NCI-H2107 treated with DMSO at 0.1 percent for 48 hours (cell line): ENCODE results near the gene MPHOSPH10.
A peak's percentile ranks its signal among the peaks of the same experiment; 100 is the strongest.
"Not testable (repeated sequence)": the region's sequence is repeated elsewhere in the genome, so short reads cannot be mapped to it uniquely, and the experiment has no call there.

Experiments
- DNase-seq: peaks from one replicate; lab custom pipeline; 2025; ENCODE audit not compliant: unreplicated experiment; lab: John Stamatoyannopoulos, UW

MPHOSPH10 gene

GRCh38 chr2:71130152-71130904, at the start of gene MPHOSPH10, which contains the start of gene MCEE:
TSS of gene MPHOSPH10 (plus strand) at chr2:71130634. CDS start at chr2:71130666, 32 bp downstream.
TSS of gene MCEE (minus strand) at chr2:71130229. CDS start at chr2:71130219, 10 bp downstream.
- DNase-seq = peak; percentile 87

GRCh38 chr2:71082402-71083252, 47.8 kb upstream of the MPHOSPH10 start:
- no peak for DNase-seq

GRCh38 chr2:71083297-71083696, 47.1 kb upstream of the MPHOSPH10 start:
- not testable (repeated sequence) for DNase-seq

GRCh38 chr2:71083752-71084312, 46.6 kb upstream of the MPHOSPH10 start:
- DNase-seq = not testable (repeated sequence)

- DNase-seq = not testable (repeated sequence)
These were observed 45.0 kb upstream of the MPHOSPH10 start for GRCh38 chr2:71085325-71086003.

- DNase-seq = not testable (repeated sequence)
These were observed 41.0 kb upstream of the MPHOSPH10 start for GRCh38 chr2:71089475-71089874.

GRCh38 chr2:71091808-71092207, 38.6 kb upstream of the MPHOSPH10 start:
- DNase-seq = not testable (repeated sequence)

GRCh38 chr2:71092491-71093260, 37.8 kb upstream of the MPHOSPH10 start:
- not testable (repeated sequence) for DNase-seq

GRCh38 chr2:71100195-71100964, 30.1 kb upstream of the MPHOSPH10 start:
- peak; percentile 44 for DNase-seq

- DNase-seq = no peak
These were observed 28.8 kb upstream of the MPHOSPH10 start for GRCh38 chr2:71101656-71102055.

- no peak for DNase-seq
These were observed 27.3 kb upstream of the MPHOSPH10 start for GRCh38 chr2:71102981-71103681.

- no peak for DNase-seq
These were observed 26.6 kb upstream of the MPHOSPH10 start for GRCh38 chr2:71103809-71104208.

- not testable (repeated sequence) for DNase-seq
These were observed 24.0 kb upstream of the MPHOSPH10 start for GRCh38 chr2:71106463-71106862.

- no peak for DNase-seq
These were observed 22.3 kb upstream of the MPHOSPH10 start for GRCh38 chr2:71108091-71108490.

GRCh38 chr2:71113843-71114242, 16.6 kb upstream of the MPHOSPH10 start:
- no peak for DNase-seq

GRCh38 chr2:71117063-71117462, 13.4 kb upstream of the MPHOSPH10 start:
- DNase-seq = no peak

GRCh38 chr2:71120195-71120594, 10.2 kb upstream of the MPHOSPH10 start:
- no peak for DNase-seq

GRCh38 chr2:71121479-71121878, 9.0 kb upstream of the MPHOSPH10 start:
- DNase-seq = no peak
